Measurements from ENCODE around the gene CHGA. TPM values are rescaled to one million over a fixed set of nuclear protein-coding genes. Genes with fewer than 3 reads are reported as not detected.

CHGA gene
- polyA plus RNA-seq, 3 donors: not detected

GRCh38 chr14:92935446-92935845, 12.5 kb downstream of the CHGA start:
- no peaks in the 10 kb centered on the region for H3K4me1 ChIP-seq (ENCODE audit: control insufficient read depth in 1 of 2, insufficient read depth in 2 of 2, low read length in 2 of 2)
- Mint-ChIP-seq H3K27ac (peak overlapping the region in 1 of 7 donors; percentile 47), H3K4me3 (no peak overlapping the region), H3K4me1 (no peaks in the 10 kb centered on the region), H3K36me3 (peaks cover 39 to 51% of the 10 kb centered on the region in 2 donors), H3K27me3 (ENCODE audit: low read depth in 3 of 3) (peaks cover 0 to 4% (median 0%) of the 10 kb centered on the region in 3 donors), H3K9me3 (no peaks in the 10 kb centered on the region)
- no peak overlapping the region for H3K27ac ChIP-seq (ENCODE audit: low read depth in 1 of 2, low read length in 2 of 2)
- TF ChIP-seq CTCF (IDR thresholded peaks at IDR 0.05): no peak
- over 99% methylated on average over 11 of the region's 11 CpGs for WGBS (ENCODE audit: insufficient coverage)
- H3K9me3 ChIP-seq (replicated peaks in 1 of 2; ENCODE audit: control insufficient read depth in 1 of 2, insufficient read depth in 1 of 2, low read length in 2 of 2): no peaks in the 10 kb centered on the region
- DNase-seq: no peak
- no peaks in the 10 kb centered on the region for H3K27me3 ChIP-seq (ENCODE audit: control insufficient read depth in 2 of 2, insufficient read depth in 2 of 2, low read length in 2 of 2)
- peaks cover 41 to 52% of the 10 kb centered on the region in 2 donors for H3K36me3 ChIP-seq (replicated peaks in 1 of 2; ENCODE audit: control insufficient read depth in 1 of 2, insufficient read depth in 2 of 2, low read length in 2 of 2)
- H3K9ac ChIP-seq (ENCODE audit: insufficient read depth, low read length, poor library complexity, severe bottlenecking): no peak overlapping the region
- no peak overlapping the region for H3K4me3 ChIP-seq (replicated peaks in 1 of 3; ENCODE audit: low read depth in 2 of 3, low read length in 3 of 3)
- no peak overlapping the region for H3K4me2 ChIP-seq (replicated peaks; ENCODE audit: extremely low read depth, low read length, poor library complexity, severe bottlenecking)
- no peak overlapping the region for H2AFZ ChIP-seq (ENCODE audit: insufficient read depth, low read depth, low read length, poor library complexity, severe bottlenecking)
- no peaks in the 10 kb centered on the region for H3K79me2 ChIP-seq (ENCODE audit: insufficient read depth, low read length)
- intact Hi-C loops (cut with micrococcal nuclease): no loop called here
- peaks cover 50% of the 10 kb centered on the region for H4K20me1 ChIP-seq (ENCODE audit: insufficient read depth, low read length)

GRCh38 chr14:92936085-92936484, 13.1 kb downstream of the CHGA start:
- H3K9me3 ChIP-seq (replicated peaks in 1 of 2; ENCODE audit: control insufficient read depth in 1 of 2, insufficient read depth in 1 of 2, low read length in 2 of 2): no peaks in the 10 kb centered on the region
- no peak overlapping the region for H3K4me3 ChIP-seq (replicated peaks in 1 of 3; ENCODE audit: low read depth in 2 of 3, low read length in 3 of 3)
- no peaks in the 10 kb centered on the region for H3K4me1 Mint-ChIP-seq
- no peaks in the 10 kb centered on the region for H3K4me1 ChIP-seq (ENCODE audit: control insufficient read depth in 1 of 2, insufficient read depth in 2 of 2, low read length in 2 of 2)
- peaks cover 46 to 59% of the 10 kb centered on the region in 2 donors for H3K36me3 ChIP-seq (replicated peaks in 1 of 2; ENCODE audit: control insufficient read depth in 1 of 2, insufficient read depth in 2 of 2, low read length in 2 of 2)
- no peak overlapping the region for H3K9ac ChIP-seq (ENCODE audit: insufficient read depth, low read length, poor library complexity, severe bottlenecking)
- no peaks in the 10 kb centered on the region for H3K79me2 ChIP-seq (ENCODE audit: insufficient read depth, low read length)
- H3K4me2 ChIP-seq (replicated peaks; ENCODE audit: extremely low read depth, low read length, poor library complexity, severe bottlenecking): no peak overlapping the region
- H3K9me3 Mint-ChIP-seq: no peaks in the 10 kb centered on the region
- WGBS (ENCODE audit: insufficient coverage): 98% methylated on average over 11 of the region's 11 CpGs
- no peak overlapping the region for H2AFZ ChIP-seq (ENCODE audit: insufficient read depth, low read depth, low read length, poor library complexity, severe bottlenecking)
- H3K27me3 ChIP-seq (ENCODE audit: control insufficient read depth in 2 of 2, insufficient read depth in 2 of 2, low read length in 2 of 2): no peaks in the 10 kb centered on the region
- TF ChIP-seq CTCF (IDR thresholded peaks at IDR 0.05): no peak
- peaks cover 0 to 3% (median 0%) of the 10 kb centered on the region in 3 donors for H3K27me3 Mint-ChIP-seq (ENCODE audit: low read depth in 3 of 3)
- H3K27ac ChIP-seq (ENCODE audit: low read depth in 1 of 2, low read length in 2 of 2): no peak overlapping the region
- intact Hi-C loops (cut with micrococcal nuclease): no loop called here
- no peak for DNase-seq
- H4K20me1 ChIP-seq (ENCODE audit: insufficient read depth, low read length): peaks cover 56% of the 10 kb centered on the region
- no peak overlapping the region for H3K27ac Mint-ChIP-seq
- H3K36me3 Mint-ChIP-seq: peaks cover 46 to 57% of the 10 kb centered on the region in 2 donors
- no peak overlapping the region for H3K4me3 Mint-ChIP-seq
